ENCODE results near the gene LRRC34.

GRCh38 chr3:169780742-169781141 is 32.0 kb downstream of the LRRC34 start:
- TF ChIP-seq CTCF (IDR thresholded peaks at IDR 0.05 in 4 of 5, conservative IDR thresholded peaks at IDR 0.05 in 1 of 5) (no peak), POLR2A (IDR thresholded peaks at IDR 0.05) (no peak)

Data from gastrocnemius medialis (tissue), 4 donors.